Panc1 (cell line): ENCODE data around the gene LDLRAD4. TPM values are rescaled to one million over a fixed set of nuclear protein-coding genes. Genes with fewer than 3 reads are reported as not detected.

Source experiments
- ATAC-seq: fragments of 200-7000 bp; cut with Tn5 transposase; 2 replicates; pipeline ENCODE4 v1.9.1; 2020; ENCODE audit warnings: mild to moderate bottlenecking, moderate library complexity
- BruUV-seq: library from RNA; stranded (reverse); fragments of 400-500 nt; replicated peaks from 2 replicates; lab custom pipeline; 2021; lab: Mats Ljungman, UMichigan
- CTCF ChIA-PET: fragments of 300-600 bp; sonication (Branson Sonifier 250); formaldehyde crosslinking; loops from one replicate; lab custom pipeline; 2022; ENCODE audit warnings: antibody characterized with exemption; lab: Charles Lee
- POLR2A ChIA-PET: fragments of 300-600 bp; sonication (Branson Sonifier 250); formaldehyde crosslinking; loops from one replicate; lab custom pipeline; 2022; ENCODE audit warnings: antibody characterized with exemption; lab: Charles Lee
- DNase-seq: peaks from one replicate; pipeline ENCODE4 v3.0.0-alpha.2; 2010; ENCODE audit warnings: low read depth, low spot score
- H3K27ac ChIP-seq: 2 replicates; pipeline ENCODE4 v1.5.1; 2011; ENCODE audit warnings: mild to moderate bottlenecking, low read length, inconsistent platforms
- H3K27me3 ChIP-seq: fragments of 200-500 bp; sonication (Bioruptor generic); 2 replicates; pipeline ENCODE4 v1.6.0; 2014; ENCODE audit warnings: low read length, inconsistent platforms; ENCODE audit not compliant: control insufficient read depth, insufficient read depth
- H3K36me3 ChIP-seq: fragments of 200-500 bp; sonication (Bioruptor generic); 2 replicates; pipeline ENCODE4 v1.5.1; 2014; ENCODE audit warnings: inconsistent platforms, mild to moderate bottlenecking, low read length, moderate library complexity; ENCODE audit not compliant: control insufficient read depth, insufficient read depth
- H3K4me1 ChIP-seq: 2 replicates; pipeline ENCODE4 v1.5.1; 2011; ENCODE audit warnings: inconsistent platforms, mild to moderate bottlenecking, low read length, moderate library complexity; ENCODE audit not compliant: control insufficient read depth, insufficient read depth
- H3K4me3 ChIP-seq, 2 experiments: 2 replicates each; pipeline ENCODE4 v1.5.1; 2011 to 2012; ENCODE audit warnings: low read depth in 2 of 2, low read length in 2 of 2, mild to moderate bottlenecking in 2 of 2, inconsistent platforms in 1 of 2, moderate library complexity in 1 of 2
- H3K9me3 ChIP-seq: fragments of 200-500 bp; sonication (Bioruptor generic); 2 replicates; pipeline ENCODE4 v1.5.1; 2014; ENCODE audit warnings: low read depth, mild to moderate bottlenecking, inconsistent platforms, low read length, moderate library complexity; ENCODE audit not compliant: control insufficient read depth, insufficient read depth
- POLR2AphosphoS5 ChIP-seq: IDR thresholded peaks from 2 replicates; pipeline ENCODE4 v1.6.1; 2012; ENCODE audit warnings: mild to moderate bottlenecking, low read depth, low read length, moderate library complexity
- SIN3A ChIP-seq: IDR thresholded peaks from 2 replicates; pipeline ENCODE4 v1.6.1; 2012; ENCODE audit warnings: low read depth, mild to moderate bottlenecking, low read length, moderate library complexity, borderline replicate concordance; ENCODE audit not compliant: insufficient read depth
- TCF7L2 ChIP-seq: IDR thresholded peaks from 2 replicates; pipeline ENCODE4 v1.6.1; 2011; ENCODE audit warnings: mild to moderate bottlenecking, low read depth, low read length, inconsistent platforms
- in situ Hi-C: cut with HindIII; loops from 2 replicates; pipeline ENCODE4 v1.10.0; 2016; ENCODE audit warnings: low sequenced_read_pairs, low pct_unique_long_range_greater_than_20kb
- intact Hi-C: fragments of 100-400 bp; cut with micrococcal nuclease; formaldehyde crosslinking; loops from one replicate; pipeline ENCODE4 v1.10.0; 2022; ENCODE audit not compliant: unreplicated experiment
- total RNA-seq: library from RNA; stranded (reverse); gene quantifications from one replicate; pipeline ENCODE4 v1.2.1, GENCODE V29; 2021; ENCODE audit not compliant: unreplicated experiment
- TF ChIP-seq, protein P1 (sequence below), 2 experiments: IDR thresholded peaks; 2 replicates each; pipeline ENCODE4 v1.6.1; 2011 to 2012; ENCODE audit warnings: low read depth in 2 of 2, control low read depth in 1 of 2, low read length in 1 of 2, mild to moderate bottlenecking in 1 of 2, moderate library complexity in 1 of 2; ENCODE audit not compliant: insufficient read depth in 1 of 2
- TF ChIP-seq, protein P2 (sequence below): fragments of 450-650 bp; IDR thresholded peaks from 2 replicates; pipeline ENCODE4 v1.5.1; 2017; ENCODE audit warnings: mild to moderate bottlenecking

The LDLRAD4 gene
- total RNA-seq, 1 experiment from 2014 or later: 0.28 TPM

DNA sequence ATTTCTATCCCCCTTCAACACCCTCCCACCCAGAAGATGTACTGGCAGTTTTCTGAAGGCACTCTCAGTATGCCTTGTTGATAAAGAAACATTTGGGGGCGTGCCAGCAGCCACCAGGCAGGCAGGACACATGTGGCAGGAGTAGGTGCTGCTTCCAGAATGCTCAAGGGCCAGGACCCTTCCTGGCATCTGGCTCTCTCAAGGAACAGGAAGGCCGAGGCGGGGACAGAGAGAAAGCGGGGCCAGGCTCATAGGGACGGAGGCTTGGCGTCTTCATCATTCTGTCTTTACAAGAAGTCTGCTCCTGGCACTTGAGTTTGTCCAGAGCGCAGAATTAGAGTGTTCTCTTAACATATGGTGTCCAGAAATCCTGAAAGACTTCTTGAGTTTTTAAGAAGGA is 386.2 kb downstream of the LDLRAD4 start:
- H3K4me1 ChIP-seq: no peaks in the 10 kb centered on the region
- no peak overlapping the region for H3K4me3 ChIP-seq
- no peaks in the 10 kb centered on the region for H3K36me3 ChIP-seq
- no peak for ATAC-seq
- no peaks in the 10 kb centered on the region for H3K9me3 ChIP-seq
- no TSS peak for BruUV-seq
- in situ Hi-C loops (no loop called here), intact Hi-C loops (no loop called here)
- CTCF ChIA-PET: no interaction called here
- TF ChIP-seq POLR2AphosphoS5 (no peak), SIN3A (no peak), TCF7L2 (no peak)
- TF ChIP-seq, protein P1, sequence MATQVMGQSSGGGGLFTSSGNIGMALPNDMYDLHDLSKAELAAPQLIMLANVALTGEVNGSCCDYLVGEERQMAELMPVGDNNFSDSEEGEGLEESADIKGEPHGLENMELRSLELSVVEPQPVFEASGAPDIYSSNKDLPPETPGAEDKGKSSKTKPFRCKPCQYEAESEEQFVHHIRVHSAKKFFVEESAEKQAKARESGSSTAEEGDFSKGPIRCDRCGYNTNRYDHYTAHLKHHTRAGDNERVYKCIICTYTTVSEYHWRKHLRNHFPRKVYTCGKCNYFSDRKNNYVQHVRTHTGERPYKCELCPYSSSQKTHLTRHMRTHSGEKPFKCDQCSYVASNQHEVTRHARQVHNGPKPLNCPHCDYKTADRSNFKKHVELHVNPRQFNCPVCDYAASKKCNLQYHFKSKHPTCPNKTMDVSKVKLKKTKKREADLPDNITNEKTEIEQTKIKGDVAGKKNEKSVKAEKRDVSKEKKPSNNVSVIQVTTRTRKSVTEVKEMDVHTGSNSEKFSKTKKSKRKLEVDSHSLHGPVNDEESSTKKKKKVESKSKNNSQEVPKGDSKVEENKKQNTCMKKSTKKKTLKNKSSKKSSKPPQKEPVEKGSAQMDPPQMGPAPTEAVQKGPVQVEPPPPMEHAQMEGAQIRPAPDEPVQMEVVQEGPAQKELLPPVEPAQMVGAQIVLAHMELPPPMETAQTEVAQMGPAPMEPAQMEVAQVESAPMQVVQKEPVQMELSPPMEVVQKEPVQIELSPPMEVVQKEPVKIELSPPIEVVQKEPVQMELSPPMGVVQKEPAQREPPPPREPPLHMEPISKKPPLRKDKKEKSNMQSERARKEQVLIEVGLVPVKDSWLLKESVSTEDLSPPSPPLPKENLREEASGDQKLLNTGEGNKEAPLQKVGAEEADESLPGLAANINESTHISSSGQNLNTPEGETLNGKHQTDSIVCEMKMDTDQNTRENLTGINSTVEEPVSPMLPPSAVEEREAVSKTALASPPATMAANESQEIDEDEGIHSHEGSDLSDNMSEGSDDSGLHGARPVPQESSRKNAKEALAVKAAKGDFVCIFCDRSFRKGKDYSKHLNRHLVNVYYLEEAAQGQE (IDR thresholded peaks at IDR 0.05; ENCODE audit: insufficient read depth in 1 of 2, low read depth in 2 of 2, low read length in 1 of 2): no peak
- TF ChIP-seq, protein P2, sequence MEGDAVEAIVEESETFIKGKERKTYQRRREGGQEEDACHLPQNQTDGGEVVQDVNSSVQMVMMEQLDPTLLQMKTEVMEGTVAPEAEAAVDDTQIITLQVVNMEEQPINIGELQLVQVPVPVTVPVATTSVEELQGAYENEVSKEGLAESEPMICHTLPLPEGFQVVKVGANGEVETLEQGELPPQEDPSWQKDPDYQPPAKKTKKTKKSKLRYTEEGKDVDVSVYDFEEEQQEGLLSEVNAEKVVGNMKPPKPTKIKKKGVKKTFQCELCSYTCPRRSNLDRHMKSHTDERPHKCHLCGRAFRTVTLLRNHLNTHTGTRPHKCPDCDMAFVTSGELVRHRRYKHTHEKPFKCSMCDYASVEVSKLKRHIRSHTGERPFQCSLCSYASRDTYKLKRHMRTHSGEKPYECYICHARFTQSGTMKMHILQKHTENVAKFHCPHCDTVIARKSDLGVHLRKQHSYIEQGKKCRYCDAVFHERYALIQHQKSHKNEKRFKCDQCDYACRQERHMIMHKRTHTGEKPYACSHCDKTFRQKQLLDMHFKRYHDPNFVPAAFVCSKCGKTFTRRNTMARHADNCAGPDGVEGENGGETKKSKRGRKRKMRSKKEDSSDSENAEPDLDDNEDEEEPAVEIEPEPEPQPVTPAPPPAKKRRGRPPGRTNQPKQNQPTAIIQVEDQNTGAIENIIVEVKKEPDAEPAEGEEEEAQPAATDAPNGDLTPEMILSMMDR: no peak
- POLR2A ChIA-PET: no interaction called here
- H3K27ac ChIP-seq: no peak overlapping the region
- H3K27me3 ChIP-seq: no peaks in the 10 kb centered on the region
- no peak for DNase-seq

DNA sequence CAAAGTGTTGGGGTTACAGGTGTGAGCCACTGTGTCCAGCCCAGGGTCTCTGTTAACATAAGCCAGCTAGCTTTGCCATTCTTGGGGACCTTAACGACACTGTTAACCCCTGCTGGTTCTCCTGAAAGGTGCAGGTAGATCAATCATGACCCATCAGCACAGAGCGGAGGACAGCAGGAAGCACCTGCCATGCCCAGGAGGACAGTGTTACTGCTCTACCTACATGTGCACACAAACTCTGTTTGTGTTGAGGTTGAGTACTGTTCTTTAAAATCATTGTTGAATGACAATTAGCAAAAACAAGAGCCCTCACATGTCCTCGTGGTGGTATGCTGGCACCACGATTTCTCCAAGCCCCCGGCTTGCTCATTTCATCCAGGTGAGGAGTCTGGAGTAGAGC is 386.9 kb downstream of the LDLRAD4 start:
- H3K4me3 ChIP-seq: no peak overlapping the region
- intact Hi-C loops (no loop called here), in situ Hi-C loops (no loop called here)
- ATAC-seq (no peak), DNase-seq (no peak)
- no peak overlapping the region for H3K27ac ChIP-seq
- POLR2A ChIA-PET: no interaction called here
- H3K27me3 ChIP-seq: no peaks in the 10 kb centered on the region
- no peaks in the 10 kb centered on the region for H3K9me3 ChIP-seq
- BruUV-seq: no TSS peak
- CTCF ChIA-PET: no interaction called here
- no peaks in the 10 kb centered on the region for H3K36me3 ChIP-seq
- no peak for TF ChIP-seq TCF7L2
- TF ChIP-seq POLR2AphosphoS5: no peak
- no peak for TF ChIP-seq SIN3A
- TF ChIP-seq, protein P2: no peak
- H3K4me1 ChIP-seq: no peaks in the 10 kb centered on the region
